Kidney epithelial cell (primary cell): ENCODE data around the gene PTPN6. TPM values are rescaled to one million over a fixed set of nuclear protein-coding genes. Genes with fewer than 3 reads are reported as not detected.

ENCODE experiments used
- DNase-seq: peaks from one replicate; pipeline ENCODE4 v3.0.0-alpha.2; 2010; ENCODE audit warnings: low read depth
- H3K27me3 ChIP-seq: 2 replicates; pipeline ENCODE4 v1.6.0; 2011; ENCODE audit warnings: low read length; ENCODE audit not compliant: control insufficient read depth, insufficient read depth
- H3K36me3 ChIP-seq: 2 replicates; pipeline ENCODE4 v1.5.1; 2011; ENCODE audit warnings: low read length; ENCODE audit not compliant: control insufficient read depth, insufficient read depth
- H3K4me3 ChIP-seq: 2 replicates; pipeline ENCODE4 v1.5.1; 2011; ENCODE audit warnings: low read depth, mild to moderate bottlenecking, control low read depth, low read length
- total RNA-seq: library from RNA; depleted of rRNA; stranded (reverse); fragments of >200 nt; gene quantifications from 2 replicates; pipeline ENCODE4 v1.2.3, GENCODE V29; 2015
- TF ChIP-seq, protein P1 (sequence below): IDR thresholded peaks from 2 replicates; pipeline ENCODE4 v1.5.1; 2011; ENCODE audit warnings: mild to moderate bottlenecking, moderate library complexity, low read length, control low read depth, inconsistent platforms; ENCODE audit not compliant: insufficient read depth, poor library complexity, severe bottlenecking

Gene PTPN6
- total RNA-seq, 1 donor from 2014 or later: 31.3 TPM

DNA sequence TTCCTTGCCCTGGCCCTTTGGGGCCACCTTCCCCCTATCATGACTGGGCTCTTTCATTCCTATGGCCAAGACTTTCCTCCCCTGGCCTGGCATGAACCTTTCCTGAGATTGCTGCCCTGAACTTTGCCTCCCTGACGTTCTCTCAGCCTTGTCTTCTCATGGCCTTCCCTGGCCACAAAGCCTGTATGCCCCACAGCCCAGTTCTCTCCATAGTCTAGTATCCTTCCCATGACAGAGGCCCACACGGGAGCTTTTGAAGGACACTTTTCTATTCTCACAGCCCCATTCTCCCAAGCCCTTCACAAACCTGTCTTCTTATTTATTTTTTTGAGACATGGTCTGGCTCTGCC is 12.0 kb upstream of the PTPN6 start:
- peaks cover 3% of the 10 kb centered on the region for H3K36me3 ChIP-seq
- no peaks in the 10 kb centered on the region for H3K27me3 ChIP-seq
- TF ChIP-seq, protein P1, sequence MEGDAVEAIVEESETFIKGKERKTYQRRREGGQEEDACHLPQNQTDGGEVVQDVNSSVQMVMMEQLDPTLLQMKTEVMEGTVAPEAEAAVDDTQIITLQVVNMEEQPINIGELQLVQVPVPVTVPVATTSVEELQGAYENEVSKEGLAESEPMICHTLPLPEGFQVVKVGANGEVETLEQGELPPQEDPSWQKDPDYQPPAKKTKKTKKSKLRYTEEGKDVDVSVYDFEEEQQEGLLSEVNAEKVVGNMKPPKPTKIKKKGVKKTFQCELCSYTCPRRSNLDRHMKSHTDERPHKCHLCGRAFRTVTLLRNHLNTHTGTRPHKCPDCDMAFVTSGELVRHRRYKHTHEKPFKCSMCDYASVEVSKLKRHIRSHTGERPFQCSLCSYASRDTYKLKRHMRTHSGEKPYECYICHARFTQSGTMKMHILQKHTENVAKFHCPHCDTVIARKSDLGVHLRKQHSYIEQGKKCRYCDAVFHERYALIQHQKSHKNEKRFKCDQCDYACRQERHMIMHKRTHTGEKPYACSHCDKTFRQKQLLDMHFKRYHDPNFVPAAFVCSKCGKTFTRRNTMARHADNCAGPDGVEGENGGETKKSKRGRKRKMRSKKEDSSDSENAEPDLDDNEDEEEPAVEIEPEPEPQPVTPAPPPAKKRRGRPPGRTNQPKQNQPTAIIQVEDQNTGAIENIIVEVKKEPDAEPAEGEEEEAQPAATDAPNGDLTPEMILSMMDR: no peak
- DNase-seq: no peak
- no peak overlapping the region for H3K4me3 ChIP-seq

- DNase-seq: no peak
- Histone ChIP-seq H3K27me3 (no peaks in the 10 kb centered on the region), H3K4me3 (no peak overlapping the region), H3K36me3 (peaks cover 3% of the 10 kb centered on the region)
- TF ChIP-seq, protein P1: no peak
These were observed 9.9 kb upstream of the PTPN6 start for GRCh38 chr12:6941267-6941666.

DNA sequence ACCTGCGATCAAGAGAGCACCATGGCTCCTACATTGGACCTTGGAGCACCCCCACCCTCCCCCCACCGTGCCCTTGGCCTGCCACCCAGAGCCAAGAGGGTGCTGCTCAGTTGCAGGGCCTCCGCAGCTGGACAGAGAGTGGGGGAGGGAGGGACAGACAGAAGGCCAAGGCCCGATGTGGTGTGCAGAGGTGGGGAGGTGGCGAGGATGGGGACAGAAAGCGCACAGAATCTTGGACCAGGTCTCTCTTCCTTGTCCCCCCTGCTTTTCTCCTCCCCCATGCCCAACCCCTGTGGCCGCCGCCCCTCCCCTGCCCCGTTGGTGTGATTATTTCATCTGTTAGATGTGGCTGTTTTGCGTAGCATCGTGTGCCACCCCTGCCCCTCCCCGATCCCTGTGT is 9.4 kb upstream of the PTPN6 start:
- Histone ChIP-seq H3K27me3 (no peaks in the 10 kb centered on the region), H3K36me3 (peaks cover 3% of the 10 kb centered on the region), H3K4me3 (no peak overlapping the region)
- DNase-seq: no peak
- TF ChIP-seq, protein P1: no peak

DNA sequence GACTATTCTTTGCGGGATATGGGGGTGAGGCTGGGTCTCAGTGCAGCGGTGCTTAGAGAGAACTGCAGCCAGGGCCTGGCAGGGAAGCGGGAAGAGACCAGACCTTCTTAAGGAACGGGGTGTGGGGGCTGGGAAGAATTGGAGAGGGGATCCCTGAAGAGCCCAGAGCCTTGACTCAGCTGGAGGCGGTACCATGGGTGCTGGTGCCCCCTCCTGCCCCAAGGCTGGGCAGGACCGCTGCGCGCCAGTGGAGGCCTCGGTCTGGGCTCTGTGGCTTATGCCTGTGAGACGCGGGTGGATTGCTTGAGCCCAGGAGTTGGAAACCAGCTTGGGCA is 8.9 kb upstream of the PTPN6 start:
- H3K4me3 ChIP-seq: no peak overlapping the region
- peaks cover 3% of the 10 kb centered on the region for H3K36me3 ChIP-seq
- no peak for DNase-seq
- TF ChIP-seq, protein P1: no peak
- H3K27me3 ChIP-seq: no peaks in the 10 kb centered on the region

GRCh38 chr12:6943389-6943721 is 7.8 kb upstream of the PTPN6 start:
- peaks cover 3% of the 10 kb centered on the region for H3K36me3 ChIP-seq
- no peak overlapping the region for H3K4me3 ChIP-seq
- TF ChIP-seq, protein P1: no peak
- H3K27me3 ChIP-seq: no peaks in the 10 kb centered on the region
- DNase-seq: peak; percentile 70

- DNase-seq: peak; percentile 81
These were observed 7.3 kb upstream of the PTPN6 start, which contains the start of the genes C12orf57 and RNU7-1 for GRCh38 chr12:6943722-6944380. Gene C12orf57, plus strand, starts transcription at chr12:6944022. Its CDS starts 100 bp downstream, at chr12:6944122. Gene RNU7-1, plus strand, starts transcription at chr12:6943816.

More at GRCh38 chr12:6943722-6944380, 7.3 kb upstream of the PTPN6 start, which contains the start of the genes C12orf57 and RNU7-1:
- TF ChIP-seq, protein P1: no peak
- Histone ChIP-seq H3K27me3 (no peaks in the 10 kb centered on the region), H3K36me3 (peaks cover 3% of the 10 kb centered on the region), H3K4me3 (peak within 1 kb of the TSS; percentile 65)
